K562 (cell line): ENCODE measurements around the gene AHR. TPM values are rescaled to one million over a fixed set of nuclear protein-coding genes. Genes with fewer than 3 reads are reported as not detected.

ENCODE experiments used
- ATAC-seq: fragments of 200-7000 bp; cut with Tn5 transposase; 3 replicates; pipeline ENCODE4 v1.9.1; 2020; ENCODE audit warnings: moderate library complexity
- BruUV-seq: library from RNA; stranded (reverse); fragments of 400-500 nt; replicated peaks from 2 replicates; lab custom pipeline; 2021; lab: Mats Ljungman, UMichigan
- CTCF ChIA-PET: fragments of 300-600 bp; formaldehyde crosslinking; extraction: SDS; loops from one replicate; lab custom pipeline; 2021; ENCODE audit warnings: low intra/inter-chr PET ratio; lab: Yijun Ruan, JAX
- POLR2A ChIA-PET: fragments of 300-600, 350-650 bp; sonication (Branson Sonifier 250); formaldehyde crosslinking; extraction: SDS; loops from one replicate; lab custom pipeline; 2021; ENCODE audit warnings: antibody characterized with exemption, inconsistent platforms; lab: Yijun Ruan, JAX
- DNase-seq, 4 experiments: peaks; one replicate each; pipeline versions ENCODE4 v3.0.0 to v3.0.0-alpha.2; 2011 to 2018; ENCODE audit warnings: low spot score in 3 of 4, mixed read lengths in 3 of 4; ENCODE audit errors: extremely low read depth in 1 of 4
- FAIRE-seq: peaks from 2 replicates; lab custom pipeline; 2011; peaks lifted over from hg19 to GRCh38; lab: Jason Lieb, UNC
- H2AFZ ChIP-seq: 2 replicates; pipeline ENCODE4 v1.6.0; 2011; ENCODE audit warnings: low read depth, low read length, control low read depth, inconsistent platforms
- H3K27ac ChIP-seq: fragments of 200-600 bp; 3 replicates; pipeline ENCODE4 v1.8.0; 2011; ENCODE audit warnings: low read depth, mild to moderate bottlenecking, control low read depth, inconsistent platforms, low read length, moderate library complexity, mixed read lengths; ENCODE audit errors: extremely low read depth
- H3K27me3 ChIP-seq, 2 experiments: fragments of 300-600 bp in 1 of 2; 2 replicates in 1 of 2; 3 replicates in 1 of 2; pipeline versions ENCODE4 v1.6.0 to v1.8.0; 2011; ENCODE audit warnings: inconsistent platforms in 2 of 2, low read length in 2 of 2, mild to moderate bottlenecking in 1 of 2, mixed read lengths in 1 of 2, moderate library complexity in 1 of 2; ENCODE audit not compliant: control insufficient read depth in 2 of 2, insufficient read depth in 2 of 2
- H3K36me3 ChIP-seq: fragments of 300-600 bp; 3 replicates; pipeline ENCODE4 v1.8.0; 2011; ENCODE audit warnings: mild to moderate bottlenecking, low read length, inconsistent platforms; ENCODE audit not compliant: control insufficient read depth, insufficient read depth
- H3K4me1 ChIP-seq, 2 experiments: fragments of 200-600 bp in 1 of 2; replicated peaks in 1 of 2; 2 replicates in 1 of 2; 3 replicates in 1 of 2; pipeline versions ENCODE4 v1.5.1 to v1.8.0; 2011; ENCODE audit warnings: inconsistent platforms in 2 of 2, low read length in 2 of 2, mild to moderate bottlenecking in 1 of 2, mixed read lengths in 1 of 2, moderate library complexity in 1 of 2; ENCODE audit not compliant: control insufficient read depth in 2 of 2, insufficient read depth in 2 of 2
- H3K4me2 ChIP-seq: 2 replicates; pipeline ENCODE4 v1.6.1; 2011; ENCODE audit warnings: low read length, control low read depth, inconsistent platforms, mixed read lengths; ENCODE audit not compliant: insufficient read depth
- H3K4me3 ChIP-seq: fragments of 200-600 bp; sonication (generic), shearing (Covaris generic); 2 replicates; pipeline ENCODE4 v1.5.1; 2016; ENCODE audit warnings: control low read depth, inconsistent platforms
- H3K79me2 ChIP-seq: fragments of 200-600 bp; 3 replicates; pipeline ENCODE4 v1.8.0; 2011; ENCODE audit warnings: low read length, inconsistent platforms; ENCODE audit not compliant: control insufficient read depth, insufficient read depth
- H3K9ac ChIP-seq, 2 experiments: 2 replicates each; pipeline versions ENCODE4 v1.6.0 to v1.6.1; 2011; ENCODE audit warnings: low read depth in 2 of 2, low read length in 2 of 2, control low read depth in 1 of 2, inconsistent platforms in 1 of 2, mild to moderate bottlenecking in 1 of 2, mixed read lengths in 1 of 2; ENCODE audit not compliant: insufficient read depth in 1 of 2
- H3K9me1 ChIP-seq: one replicate; pipeline ENCODE4 v1.6.0; 2011; ENCODE audit warnings: inconsistent platforms, mild to moderate bottlenecking, low read length, moderate library complexity; ENCODE audit not compliant: control insufficient read depth, insufficient read depth
- H3K9me3 ChIP-seq: replicated peaks from 2 replicates; pipeline ENCODE4 v1.5.1; 2011; ENCODE audit warnings: low read depth, low read length, inconsistent platforms; ENCODE audit not compliant: control insufficient read depth, insufficient read depth
- H4K20me1 ChIP-seq: replicated peaks from 2 replicates; pipeline ENCODE4 v1.6.1; 2011; ENCODE audit warnings: low read length, inconsistent platforms, mixed read lengths; ENCODE audit not compliant: control insufficient read depth, insufficient read depth
- EGR1 ChIP-seq: fragments of 450-650 bp; conservative IDR thresholded peaks from 2 replicates; pipeline ENCODE4 v1.6.1; 2017; ENCODE audit warnings: mild to moderate bottlenecking
- FOXM1 ChIP-seq, 2 experiments: fragments of 450-650 bp in 1 of 2; sonication (generic) in 1 of 2; formaldehyde crosslinking in 1 of 2; IDR thresholded peaks; 2 replicates each; pipeline versions ENCODE4 v1.6.1 to v1.9.0; 2017 to 2022; ENCODE audit warnings: low read depth in 2 of 2, mild to moderate bottlenecking in 2 of 2, missing genetic modification reagents in 1 of 2, moderate library complexity in 1 of 2
- JUNB ChIP-seq: fragments of 450-650 bp; formaldehyde crosslinking; conservative IDR thresholded peaks from 2 replicates; pipeline ENCODE4 v1.4.0; 2020; ENCODE audit warnings: mild to moderate bottlenecking
- NELFE ChIP-seq: IDR thresholded peaks from 2 replicates; pipeline ENCODE4 v1.6.1; 2011; ENCODE audit warnings: mild to moderate bottlenecking; ENCODE audit not compliant: insufficient read depth, insufficient read length
- RCOR1 ChIP-seq, 2 experiments: IDR thresholded peaks; 2 replicates each; pipeline ENCODE4 v1.6.1; 2012; ENCODE audit warnings: low read depth in 2 of 2, low read length in 2 of 2, borderline replicate concordance in 1 of 2, improper control_type of control experiment in 1 of 2
- TAL1 ChIP-seq: fragments of 450-650 bp; IDR thresholded peaks from 2 replicates; pipeline ENCODE4 v1.6.1; 2016; ENCODE audit warnings: mild to moderate bottlenecking
- ZBTB12 ChIP-seq: fragments of 250-450 bp; sonication (Bioruptor Pico); IDR thresholded peaks from 2 replicates; pipeline ENCODE4 v1.4.0; 2020
- ZNF24 ChIP-seq: fragments of 450-650 bp; IDR thresholded peaks from 2 replicates; pipeline ENCODE4 v1.6.1; 2016
- in situ Hi-C: fragments of 300-500 bp; cut with MboI; formaldehyde crosslinking; loops from 4 replicates; pipeline ENCODE4 v1.15.0; 2018; ENCODE audit warnings: inconsistent platforms, mixed read lengths
- intact Hi-C: fragments of 100-400 bp; cut with micrococcal nuclease; formaldehyde crosslinking; loops from 2 replicates; pipeline ENCODE4 v1.14.2; 2022
- polyA plus RNA-seq, 8 experiments: library from polyadenylated mRNA; depleted of rRNA in 4 of 8; stranded (reverse) in 5 of 8; unstranded in 3 of 8; fragments of >200 nt; fragmentation: Nextera tagmentation in 2 of 8; fragmentation: Illumina TruSeq in 1 of 8; extraction: Ambion mirVana in 2 of 8; extraction: Trizol in 1 of 8; gene quantifications; 2 replicates each; pipeline versions ENCODE4 v1.2.1 to v1.2.3, GENCODE V29; 2011 to 2014; ENCODE audit warnings: inconsistent platforms in 1 of 8, missing spikeins in 1 of 8
- total RNA-seq, 7 experiments: library from RNA; depleted of rRNA in 6 of 7; stranded (reverse); fragments of >200 nt in 6 of 7; fragmentation: Illumina TruSeq in 2 of 7; extraction: Trizol in 2 of 7; gene quantifications; 2 replicates each; pipeline versions ENCODE4 v1.2.1 to v1.2.3, GENCODE V29; 2011 to 2021; ENCODE audit warnings: low replicate concordance in 1 of 7

The AHR gene
- total and polyA plus RNA-seq, 9 of the 15 experiments (the other 6 are each of a cell fraction or from before 2014, with no cell fraction given) = 0.16 TPM; not detected in 8

- no peaks in the 10 kb centered on the region for H3K36me3 ChIP-seq
- H2AFZ ChIP-seq = no peak overlapping the region
- intact Hi-C loops (no loop called here), in situ Hi-C loops (no loop called here)
- FAIRE-seq = no peak
- no peak overlapping the region for H3K4me2 ChIP-seq
- no peaks in the 10 kb centered on the region for H3K79me2 ChIP-seq
- DNase-seq = no peak
- CTCF ChIA-PET = no interaction called here
- no peak overlapping the region for H3K27ac ChIP-seq
- H3K4me3 ChIP-seq = no peak overlapping the region
- no peaks in the 10 kb centered on the region for H3K4me1 ChIP-seq
- BruUV-seq = no TSS peak
- no peak for ATAC-seq
- H3K9ac ChIP-seq = no peak overlapping the region
- no peaks in the 10 kb centered on the region for H3K9me3 ChIP-seq
- no peaks in the 10 kb centered on the region for H4K20me1 ChIP-seq
- POLR2A ChIA-PET = no interaction called here
- H3K27me3 ChIP-seq = no peaks in the 10 kb centered on the region
- H3K9me1 ChIP-seq = no peaks in the 10 kb centered on the region
- TF ChIP-seq EGR1 = no peak
- no peak for TF ChIP-seq NELFE
- no peak for TF ChIP-seq FOXM1 (IDR thresholded peaks at IDR 0.05; ENCODE audit: low read depth)
- no peak for TF ChIP-seq FOXM1 (CRISPR knock-in tag; IDR thresholded peaks at IDR 0.05; ENCODE audit: low read depth)
- no peak for TF ChIP-seq JUNB (CRISPR knock-in tag)
- no peak for TF ChIP-seq TAL1
- no peak for TF ChIP-seq RCOR1 (IDR thresholded peaks at IDR 0.05; ENCODE audit: borderline replicate concordance in 1 of 2, low read depth in 2 of 2, low read length in 2 of 2)
- TF ChIP-seq ZBTB12 (CRISPR knock-in tag) = no peak
- TF ChIP-seq ZNF24 = no peak
Measured at GRCh38 chr7:17347401-17347800, 48.9 kb downstream of the AHR start.
